Neural progenitor cell (in vitro differentiated cells): Measurements from ENCODE around the gene AP2M1.

ENCODE experiments used
- EZH2 ChIP-seq: fragments of 200-600 bp; sonication (generic); IDR thresholded peaks from 2 replicates; pipeline ENCODE4 v1.6.1; 2017; ENCODE audit warnings: antibody characterized with exemption, mild to moderate bottlenecking, moderate library complexity
- TF ChIP-seq, protein P1 (sequence below): fragments of 200-600 bp; sonication (generic); IDR thresholded peaks from 2 replicates; pipeline ENCODE4 v1.5.1; 2017; ENCODE audit warnings: antibody characterized with exemption, mild to moderate bottlenecking

DNA sequence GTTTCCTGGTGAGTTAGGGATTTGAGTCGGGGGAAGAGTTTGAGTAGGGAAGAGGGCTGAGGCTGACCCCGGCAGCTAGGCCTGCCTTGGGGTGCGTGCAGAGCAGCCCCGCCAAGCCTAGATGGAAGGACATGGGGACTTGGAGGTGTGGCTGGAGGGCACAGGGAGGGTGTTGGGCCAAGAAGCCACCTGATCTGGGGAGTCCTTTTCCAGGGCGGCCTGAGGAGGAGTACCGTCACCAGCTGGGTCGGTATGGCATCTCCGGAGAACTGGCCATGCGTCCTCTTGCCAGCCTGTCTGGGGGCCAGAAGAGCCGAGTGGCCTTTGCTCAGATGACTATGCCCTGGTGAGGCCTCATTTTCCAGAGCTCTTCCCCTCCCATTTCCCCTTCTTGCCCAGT lies 18.2 kb downstream of the AP2M1 start:
- TF ChIP-seq, protein P1, sequence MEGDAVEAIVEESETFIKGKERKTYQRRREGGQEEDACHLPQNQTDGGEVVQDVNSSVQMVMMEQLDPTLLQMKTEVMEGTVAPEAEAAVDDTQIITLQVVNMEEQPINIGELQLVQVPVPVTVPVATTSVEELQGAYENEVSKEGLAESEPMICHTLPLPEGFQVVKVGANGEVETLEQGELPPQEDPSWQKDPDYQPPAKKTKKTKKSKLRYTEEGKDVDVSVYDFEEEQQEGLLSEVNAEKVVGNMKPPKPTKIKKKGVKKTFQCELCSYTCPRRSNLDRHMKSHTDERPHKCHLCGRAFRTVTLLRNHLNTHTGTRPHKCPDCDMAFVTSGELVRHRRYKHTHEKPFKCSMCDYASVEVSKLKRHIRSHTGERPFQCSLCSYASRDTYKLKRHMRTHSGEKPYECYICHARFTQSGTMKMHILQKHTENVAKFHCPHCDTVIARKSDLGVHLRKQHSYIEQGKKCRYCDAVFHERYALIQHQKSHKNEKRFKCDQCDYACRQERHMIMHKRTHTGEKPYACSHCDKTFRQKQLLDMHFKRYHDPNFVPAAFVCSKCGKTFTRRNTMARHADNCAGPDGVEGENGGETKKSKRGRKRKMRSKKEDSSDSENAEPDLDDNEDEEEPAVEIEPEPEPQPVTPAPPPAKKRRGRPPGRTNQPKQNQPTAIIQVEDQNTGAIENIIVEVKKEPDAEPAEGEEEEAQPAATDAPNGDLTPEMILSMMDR, result no peak
- no peak for TF ChIP-seq EZH2
